Activated naive CD8-positive, alpha-beta T cell treated with anti-CD3 and anti-CD28 coated beads, Interleukin-2, amount 10 ng/mL, durations not matched to agents 7 days and 5 days (primary cell): Measurements from ENCODE around the gene ATRIP. TPM values are rescaled to one million over a fixed set of nuclear protein-coding genes. Genes with fewer than 3 reads are reported as not detected.
A peak's percentile ranks its signal among the peaks of the same experiment; 100 is the strongest.
"Not testable (repeated sequence)": the region's sequence is repeated elsewhere in the genome, so short reads cannot be mapped to it uniquely, and the experiment has no call there.

Source experiments
- ATAC-seq: fragments of 150-1000 bp; cut with Tn5 transposase; one replicate; pipeline ENCODE4 v1.10.0; 2021; ENCODE audit warnings: low read depth, moderate library complexity
- POLR2A ChIA-PET: fragments of 350-600 bp; sonication (Branson Sonifier 250); formaldehyde crosslinking; loops from one replicate; lab custom pipeline; 2021; ENCODE audit warnings: antibody characterized with exemption; lab: Charles Lee
- DNase-seq: peaks from one replicate; pipeline ENCODE4 v3.0.0; 2021
- H3K27ac Mint-ChIP-seq: one replicate; pipeline ENCODE4 v1.8.0; 2022; ENCODE audit warnings: mild to moderate bottlenecking, mixed read lengths
- H3K27me3 Mint-ChIP-seq: one replicate; pipeline ENCODE4 v1.8.0; 2022; ENCODE audit warnings: mild to moderate bottlenecking, moderate library complexity, mixed read lengths
- H3K36me3 Mint-ChIP-seq: one replicate; pipeline ENCODE4 v1.8.0; 2021; ENCODE audit warnings: mild to moderate bottlenecking, mixed read lengths
- H3K4me1 Mint-ChIP-seq: one replicate; pipeline ENCODE4 v1.8.0; 2021; ENCODE audit warnings: mixed read lengths
- H3K4me3 Mint-ChIP-seq: one replicate; pipeline ENCODE4 v1.8.0; 2022; ENCODE audit warnings: mild to moderate bottlenecking, moderate library complexity, mixed read lengths
- H3K9me3 Mint-ChIP-seq: one replicate; pipeline ENCODE4 v1.8.0; 2021; ENCODE audit warnings: mixed read lengths
- total RNA-seq, 2 experiments: library from RNA; stranded (reverse); gene quantifications; one replicate each; pipeline ENCODE4 v1.2.3, GENCODE V29; 2021

The ATRIP gene
- total RNA-seq, 2 experiments from 2014 or later, result 17.0 to 19.9 TPM

GRCh38 chr3:48474619-48475018, 28.1 kb downstream of the ATRIP start:
- peak overlapping the region; percentile 77 for H3K27ac Mint-ChIP-seq
- DNase-seq (peak; percentile 25), ATAC-seq (no peak)
- H3K9me3 Mint-ChIP-seq, result no peaks in the 10 kb centered on the region
- peak overlapping the region; percentile 17 for H3K4me3 Mint-ChIP-seq
- H3K27me3 Mint-ChIP-seq, result no peaks in the 10 kb centered on the region
- peaks cover 42% of the 10 kb centered on the region for H3K4me1 Mint-ChIP-seq
- POLR2A ChIA-PET, result interaction anchor here (0.7 to 6.5 kb wide), 4 partner anchors 28 to 35 kb away, joined by 3 to 57 read pairs (median 32); partner anchors contain the start of genes ATRIP, CCDC51 and TMA7
- H3K36me3 Mint-ChIP-seq, result peaks cover 24% of the 10 kb centered on the region

DNA sequence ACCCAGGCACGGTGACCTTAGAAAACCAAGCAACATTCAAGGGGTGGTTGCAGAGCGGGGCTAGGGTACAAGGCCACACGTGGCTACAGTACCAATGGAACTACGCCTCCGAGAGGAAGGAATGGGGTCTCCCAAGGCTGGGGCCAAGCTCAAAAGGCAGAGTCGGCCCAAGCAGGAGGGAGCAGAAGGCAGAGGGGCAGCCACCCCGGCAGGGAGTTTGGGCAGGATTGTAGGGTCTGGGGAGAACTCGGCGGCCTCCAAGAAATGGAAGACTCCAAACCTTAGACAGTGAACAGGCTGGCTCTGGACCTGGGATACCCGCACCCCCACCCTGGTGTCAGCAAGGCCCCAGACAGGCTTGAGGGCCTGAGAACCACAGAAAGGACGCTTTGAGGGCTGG, 28.7 kb downstream of the ATRIP start:
- Mint-ChIP-seq H3K4me3 (no peak overlapping the region), H3K4me1 (peaks cover 41% of the 10 kb centered on the region), H3K9me3 (no peaks in the 10 kb centered on the region), H3K27ac (peak overlapping the region; percentile 77), H3K36me3 (peaks cover 24% of the 10 kb centered on the region), H3K27me3 (no peaks in the 10 kb centered on the region)
- DNase-seq (peak; percentile 23), ATAC-seq (no peak)
- POLR2A ChIA-PET, result interaction anchor here (0.7 to 6.5 kb wide), 2 partner anchors 28 to 29 kb away, joined by 3 to 57 read pairs; partner anchors contain the start of gene ATRIP

GRCh38 chr3:48476426-48477053, 30.0 kb downstream of the ATRIP start:
- ATAC-seq (no peak), DNase-seq (peak; percentile 29)
- Mint-ChIP-seq H3K4me1 (peaks cover 37% of the 10 kb centered on the region), H3K27me3 (no peaks in the 10 kb centered on the region), H3K36me3 (peaks cover 25% of the 10 kb centered on the region), H3K27ac (peak overlapping the region; percentile 54), H3K4me3 (no peak overlapping the region), H3K9me3 (no peaks in the 10 kb centered on the region)
- POLR2A ChIA-PET, result interaction anchor here (0.5 to 3.1 kb wide), 4 partner anchors 10 to 963 kb away, joined by 3 to 16 read pairs (median 4); partner anchors contain the start of gene SHISA5

DNA sequence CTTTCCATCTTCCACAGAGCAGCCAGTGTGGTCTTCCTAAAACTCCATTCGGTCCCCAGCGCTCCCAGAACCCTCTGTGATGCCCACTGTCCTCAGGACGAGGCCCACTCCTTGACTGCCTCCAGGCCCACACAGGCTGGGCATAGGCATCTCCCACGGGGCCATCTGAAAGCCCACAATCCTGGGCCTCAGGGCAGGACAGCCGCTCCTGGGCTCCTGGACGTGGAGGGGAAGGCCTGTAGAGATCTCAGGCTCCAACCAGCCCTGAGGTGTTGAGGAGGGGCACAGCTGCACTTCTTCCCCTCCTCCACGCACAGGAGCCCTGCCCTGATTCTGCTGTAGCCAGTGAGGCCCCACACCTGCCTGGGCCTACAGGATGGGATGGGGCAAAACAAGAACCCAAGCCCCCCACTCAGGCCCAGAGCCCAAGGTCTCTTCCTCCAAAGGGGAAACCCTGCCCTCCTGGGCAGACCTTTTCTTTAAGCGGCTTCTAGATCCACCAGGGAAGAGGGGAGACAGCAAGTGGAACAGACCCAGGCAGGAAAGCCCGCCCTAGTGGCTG, 31.5 kb downstream of the ATRIP start:
- H3K27ac Mint-ChIP-seq, result peak overlapping the region; percentile 98
- H3K4me1 Mint-ChIP-seq, result peaks cover 33% of the 10 kb centered on the region
- DNase-seq, result no peak
- no peaks in the 10 kb centered on the region for H3K9me3 Mint-ChIP-seq
- ATAC-seq, result no peak
- peak overlapping the region; percentile 85 for H3K4me3 Mint-ChIP-seq
- H3K27me3 Mint-ChIP-seq, result no peaks in the 10 kb centered on the region
- POLR2A ChIA-PET, result interaction anchor here (2.1 to 3.1 kb wide), 2 partner anchors 12 to 26 kb away, joined by 11 to 16 read pairs; partner anchors contain the start of gene SHISA5
- peaks cover 25% of the 10 kb centered on the region for H3K36me3 Mint-ChIP-seq

DNA sequence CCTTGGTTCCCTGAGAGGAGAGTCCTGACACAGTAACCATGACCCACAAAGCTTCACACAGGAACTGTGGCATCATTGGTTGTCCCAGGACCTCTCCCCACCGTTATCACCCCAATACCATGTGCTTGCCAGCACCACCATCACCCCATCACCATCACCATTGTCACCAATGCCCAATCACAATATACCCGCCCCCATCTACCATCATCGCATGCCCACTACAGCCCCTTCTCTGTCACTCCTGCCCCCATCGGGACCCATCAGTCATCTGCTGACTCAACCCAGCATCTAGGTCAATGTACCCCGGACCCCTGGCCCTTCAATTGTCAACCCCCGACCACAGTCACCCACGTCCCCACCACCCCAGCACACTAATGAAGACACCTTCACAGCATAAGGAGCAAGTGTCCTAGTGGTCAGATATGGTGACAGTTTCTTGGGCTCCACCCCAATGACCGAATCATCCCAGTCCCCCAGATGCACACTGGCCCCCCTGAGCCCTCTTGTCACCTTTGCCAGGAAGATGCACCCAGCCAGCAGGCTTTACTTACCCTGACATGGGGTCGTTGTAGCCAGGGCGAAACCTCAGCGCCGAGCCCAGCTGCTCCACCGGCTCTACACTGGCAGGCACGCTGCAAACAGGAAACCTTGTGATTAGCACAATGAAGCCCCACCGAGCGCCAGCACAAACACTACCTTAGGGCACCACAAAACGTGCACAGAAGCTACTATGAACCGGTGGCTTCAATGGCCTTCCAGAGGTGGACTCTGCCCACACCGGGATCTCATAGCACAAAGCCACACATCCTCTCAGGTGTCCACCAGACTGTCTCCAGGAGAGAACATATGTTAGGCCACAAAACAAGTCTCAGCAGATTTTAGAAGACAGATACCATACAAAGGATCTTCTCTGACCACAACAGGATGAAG, 32.4 kb downstream of the ATRIP start:
- POLR2A ChIA-PET, result interaction anchor here (0.6 to 3.1 kb wide), 7 partner anchors 9 to 33 kb away, joined by 3 to 16 read pairs (median 10); partner anchors contain the start of genes ATRIP and SHISA5
- DNase-seq, result peak; percentile 75
- ATAC-seq, result peak; percentile 91
- Mint-ChIP-seq H3K9me3 (no peaks in the 10 kb centered on the region), H3K4me1 (peaks cover 26% of the 10 kb centered on the region), H3K36me3 (peaks cover 25% of the 10 kb centered on the region), H3K4me3 (peak overlapping the region; percentile 85), H3K27ac (peak overlapping the region; percentile 98), H3K27me3 (no peaks in the 10 kb centered on the region)

- POLR2A ChIA-PET, H3K27me3 Mint-ChIP-seq, H3K4me3 Mint-ChIP-seq, ATAC-seq, DNase-seq, H3K27ac Mint-ChIP-seq, H3K9me3 Mint-ChIP-seq: not testable (repeated sequence)
- H3K4me1 Mint-ChIP-seq, result peaks cover 23% of the 10 kb centered on the region
- H3K36me3 Mint-ChIP-seq, result peaks cover 20% of the 10 kb centered on the region
Observed at GRCh38 chr3:48480891-48481290, 34.4 kb downstream of the ATRIP start.

- POLR2A ChIA-PET, result interaction anchor here (1.1 kb wide), 1 partner anchor 10 kb away, joined by 3 read pairs; no protein-coding TSS in a partner anchor
- H3K4me1 Mint-ChIP-seq, result peaks cover 17% of the 10 kb centered on the region
- H3K9me3 Mint-ChIP-seq, H3K4me3 Mint-ChIP-seq, H3K27ac Mint-ChIP-seq, ATAC-seq, H3K27me3 Mint-ChIP-seq, DNase-seq: not testable (repeated sequence)
- peaks cover 11% of the 10 kb centered on the region for H3K36me3 Mint-ChIP-seq
Observed at GRCh38 chr3:48482822-48483221, 36.3 kb downstream of the ATRIP start.

DNA sequence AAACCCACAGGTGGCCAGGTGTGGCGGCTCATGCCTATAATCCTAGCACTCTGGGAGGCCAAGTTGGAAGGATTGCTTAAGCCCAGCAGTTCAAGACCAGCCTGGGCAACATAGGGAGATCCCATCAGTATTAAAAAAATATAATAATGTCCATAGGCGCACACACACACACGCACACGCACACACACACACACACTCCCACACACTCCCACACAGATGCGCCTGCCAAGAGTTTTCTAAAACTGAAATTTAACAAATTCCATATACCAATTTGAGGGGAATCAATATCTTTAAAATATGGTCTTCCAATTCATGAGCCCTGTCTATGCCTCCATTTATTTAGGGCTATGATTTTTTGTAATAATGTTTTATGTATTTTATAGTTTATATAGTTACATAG, 40.4 kb downstream of the ATRIP start:
- H3K9me3 Mint-ChIP-seq, result no peaks in the 10 kb centered on the region
- POLR2A ChIA-PET, result no interaction called here
- no peak overlapping the region for H3K27ac Mint-ChIP-seq
- H3K27me3 Mint-ChIP-seq, result no peaks in the 10 kb centered on the region
- H3K4me3 Mint-ChIP-seq, result no peak overlapping the region
- ATAC-seq (no peak), DNase-seq (no peak)
- H3K36me3 Mint-ChIP-seq, result peaks cover 6% of the 10 kb centered on the region
- H3K4me1 Mint-ChIP-seq, result no peaks in the 10 kb centered on the region

GRCh38 chr3:48492461-48493202, 46.1 kb downstream of the ATRIP start:
- no peaks in the 10 kb centered on the region for H3K27me3 Mint-ChIP-seq
- peaks cover 1% of the 10 kb centered on the region for H3K4me1 Mint-ChIP-seq
- no peak for DNase-seq
- H3K27ac Mint-ChIP-seq, result no peak overlapping the region
- no peaks in the 10 kb centered on the region for H3K9me3 Mint-ChIP-seq
- peaks cover 16% of the 10 kb centered on the region for H3K36me3 Mint-ChIP-seq
- ATAC-seq, result no peak
- POLR2A ChIA-PET, result interaction anchor here (0.6 to 0.7 kb wide), 2 partner anchors 23 to 29 kb away, joined by 5 to 6 read pairs; no protein-coding TSS in a partner anchor
- no peak overlapping the region for H3K4me3 Mint-ChIP-seq

DNA sequence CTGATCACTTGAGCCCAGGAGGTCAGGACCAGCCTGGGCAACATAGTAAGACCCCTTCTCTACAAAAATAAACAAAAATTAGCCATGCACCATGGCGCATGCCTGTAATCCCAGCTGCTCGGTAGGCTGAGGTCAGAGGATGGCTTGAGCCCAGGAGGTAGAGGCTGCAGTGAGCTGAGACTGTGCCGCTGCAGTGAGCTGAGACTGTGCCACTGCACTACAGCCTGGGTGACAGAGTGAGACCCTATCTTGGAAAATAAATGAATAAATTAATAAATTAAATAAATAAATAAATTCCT, 46.6 kb downstream of the ATRIP start:
- no peak overlapping the region for H3K27ac Mint-ChIP-seq

DNA sequence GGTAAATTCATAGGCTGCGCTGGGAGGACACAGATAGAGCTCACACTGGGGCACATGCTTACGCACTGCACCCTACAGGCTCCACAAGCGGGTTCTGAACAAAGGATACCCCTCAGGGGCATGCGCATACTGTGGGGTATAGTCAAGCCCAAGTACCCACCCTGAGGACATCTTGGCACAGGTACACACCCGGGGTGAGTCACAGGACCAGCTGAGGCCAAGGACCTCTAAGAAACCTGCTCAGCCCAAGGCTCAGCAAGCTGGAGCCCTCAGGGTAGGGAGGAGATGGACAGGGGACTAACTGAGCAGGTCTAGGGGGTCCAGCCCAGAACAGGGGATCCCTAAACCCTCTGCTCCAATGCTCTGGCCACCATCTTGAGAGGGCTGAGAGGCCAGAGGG, 54.1 kb downstream of the ATRIP start:
- Mint-ChIP-seq H3K4me3 (no peak overlapping the region), H3K4me1 (peaks cover 34% of the 10 kb centered on the region)
- no peak for ATAC-seq

More for the DNA sequence above, 46.6 kb downstream of the ATRIP start:
- DNase-seq (no peak), ATAC-seq (no peak)
- POLR2A ChIA-PET, result interaction anchor here (0.7 kb wide), 1 partner anchor 30 kb away, joined by 6 read pairs; no protein-coding TSS in a partner anchor
- Mint-ChIP-seq H3K27me3 (no peaks in the 10 kb centered on the region), H3K9me3 (no peaks in the 10 kb centered on the region), H3K4me1 (peaks cover 3% of the 10 kb centered on the region), H3K4me3 (no peak overlapping the region), H3K36me3 (peaks cover 20% of the 10 kb centered on the region)

DNA sequence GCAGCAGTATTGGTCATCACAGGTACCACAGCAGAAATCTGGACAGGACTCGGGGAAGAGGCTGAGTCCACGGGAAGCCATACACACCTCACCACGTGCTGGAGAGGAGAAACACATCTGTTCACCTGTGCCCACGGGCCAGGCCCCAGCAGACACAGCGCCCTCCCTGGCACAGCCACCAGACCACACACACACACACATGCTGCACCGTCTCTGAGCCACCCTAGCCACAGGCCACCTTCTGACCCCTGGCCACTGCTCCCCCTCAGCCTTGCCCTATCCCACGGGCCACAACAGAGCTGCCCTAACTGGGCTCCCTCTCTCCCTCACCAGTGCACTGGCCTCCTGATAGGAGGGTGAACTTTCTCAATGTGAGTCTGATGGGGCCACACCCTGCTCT, 54.7 kb downstream of the ATRIP start:
- peaks cover 37% of the 10 kb centered on the region for H3K4me1 Mint-ChIP-seq
- H3K9me3 Mint-ChIP-seq, result no peaks in the 10 kb centered on the region
- POLR2A ChIA-PET, result interaction anchor here (1.1 to 2.3 kb wide), 3 partner anchors 11 to 55 kb away, joined by 3 to 9 read pairs (median 4); partner anchors contain the start of gene ATRIP
- no peaks in the 10 kb centered on the region for H3K27me3 Mint-ChIP-seq
- H3K27ac Mint-ChIP-seq, result peak overlapping the region; percentile 77
- H3K36me3 Mint-ChIP-seq, result peaks cover 26% of the 10 kb centered on the region
- ATAC-seq (no peak), DNase-seq (no peak)
- H3K4me3 Mint-ChIP-seq, result no peak overlapping the region

More for the DNA sequence above, 54.1 kb downstream of the ATRIP start:
- Mint-ChIP-seq H3K36me3 (peaks cover 26% of the 10 kb centered on the region), H3K9me3 (no peaks in the 10 kb centered on the region), H3K27ac (no peak overlapping the region), H3K27me3 (no peaks in the 10 kb centered on the region)
- DNase-seq, result no peak
- POLR2A ChIA-PET, result interaction anchor here (1.1 to 2.3 kb wide), 3 partner anchors 11 to 54 kb away, joined by 3 to 9 read pairs (median 4); partner anchors contain the start of gene ATRIP
